IMR-90 (cell line): Measurements from ENCODE around the gene ADAMTS3. TPM values are rescaled to one million over a fixed set of nuclear protein-coding genes. Genes with fewer than 3 reads are reported as not detected.

Source experiments
- ATAC-seq: fragments of 200-7000 bp; cut with Tn5 transposase; 2 replicates; pipeline ENCODE4 v1.9.1; 2020; ENCODE audit warnings: low read depth, mild to moderate bottlenecking, moderate library complexity
- BruUV-seq: library from RNA; stranded (reverse); fragments of 400-500 nt; replicated peaks from 2 replicates; lab custom pipeline; 2021; lab: Mats Ljungman, UMichigan
- CTCF ChIA-PET: fragments of 300-600 bp; formaldehyde crosslinking; extraction: SDS; loops from one replicate; lab custom pipeline; 2021; ENCODE audit warnings: antibody characterized with exemption; lab: Yijun Ruan, JAX
- POLR2A ChIA-PET: fragments of 300-600 bp; sonication (Branson Sonifier 250); formaldehyde crosslinking; loops from one replicate; lab custom pipeline; 2022; ENCODE audit warnings: antibody characterized with exemption; ENCODE audit not compliant: unreplicated experiment; lab: Charles Lee
- DNase-seq: peaks from one replicate; pipeline ENCODE4 v3.0.0; 2013
- H2AFZ ChIP-seq: replicated peaks from 2 replicates; pipeline ENCODE3; 2013; ENCODE audit warnings: low read length, mild to moderate bottlenecking; ENCODE audit not compliant: poor library complexity
- H2AK5ac ChIP-seq: 2 replicates; pipeline ENCODE4 v1.6.1; 2013; ENCODE audit warnings: low read depth, low read length, inconsistent platforms
- H2AK9ac ChIP-seq: replicated peaks from 2 replicates; pipeline ENCODE3; 2013; ENCODE audit warnings: mild to moderate bottlenecking, low read depth, low read length, moderate library complexity; ENCODE audit not compliant: poor library complexity
- H2BK120ac ChIP-seq: 2 replicates; pipeline ENCODE4 v1.6.1; 2013; ENCODE audit warnings: low read depth, low read length, inconsistent platforms
- H2BK15ac ChIP-seq: 3 replicates; pipeline ENCODE4 v1.6.1; 2013; ENCODE audit warnings: low read depth, low read length, inconsistent platforms
- H2BK20ac ChIP-seq: 2 replicates; pipeline ENCODE4 v1.6.1; 2013; ENCODE audit warnings: low read depth, mild to moderate bottlenecking, inconsistent platforms, low read length, moderate library complexity
- H2BK5ac ChIP-seq: 2 replicates; pipeline ENCODE4 v1.6.1; 2013; ENCODE audit warnings: mild to moderate bottlenecking, low read depth, low read length, inconsistent platforms; ENCODE audit not compliant: poor library complexity, severe bottlenecking
- H3K14ac ChIP-seq: replicated peaks from 2 replicates; pipeline ENCODE4 v1.6.1; 2013; ENCODE audit warnings: low read depth, low read length, inconsistent platforms
- H3K18ac ChIP-seq: 2 replicates; pipeline ENCODE4 v1.6.1; 2013; ENCODE audit warnings: low read depth, low read length, control low read depth
- H3K23ac ChIP-seq: 2 replicates; pipeline ENCODE4 v1.6.1; 2013; ENCODE audit warnings: low read depth, low read length, inconsistent platforms
- H3K27ac ChIP-seq: 2 replicates; pipeline ENCODE4 v1.5.1; 2013; ENCODE audit warnings: mild to moderate bottlenecking, control low read depth, low read length; ENCODE audit not compliant: insufficient read depth
- H3K27me3 ChIP-seq: 2 replicates; pipeline ENCODE4 v1.6.1; 2013; ENCODE audit warnings: low read length; ENCODE audit not compliant: control insufficient read depth, insufficient read depth
- H3K36me3 ChIP-seq: 2 replicates; pipeline ENCODE4 v1.6.1; 2013; ENCODE audit warnings: low read length, mixed read lengths; ENCODE audit not compliant: control insufficient read depth, insufficient read depth
- H3K4ac ChIP-seq: 2 replicates; pipeline ENCODE4 v1.6.1; 2013; ENCODE audit warnings: low read depth, low read length, inconsistent platforms
- H3K4me1 ChIP-seq: 2 replicates; pipeline ENCODE4 v1.6.1; 2013; ENCODE audit warnings: low read length, mixed read lengths; ENCODE audit not compliant: control insufficient read depth, insufficient read depth
- H3K4me2 ChIP-seq: 2 replicates; pipeline ENCODE4 v1.6.1; 2013; ENCODE audit warnings: low read depth, mild to moderate bottlenecking, control low read depth, low read length, moderate library complexity
- H3K4me3 ChIP-seq: 2 replicates; pipeline ENCODE4 v1.5.1; 2013; ENCODE audit warnings: low read depth, mild to moderate bottlenecking, control low read depth, low read length, moderate library complexity; ENCODE audit not compliant: insufficient read depth
- H3K56ac ChIP-seq: 2 replicates; pipeline ENCODE4 v1.6.1; 2013; ENCODE audit warnings: low read length, inconsistent platforms; ENCODE audit not compliant: insufficient read depth; ENCODE audit errors: extremely low read depth
- H3K79me1 ChIP-seq, 2 experiments: 2 replicates each; pipeline ENCODE4 v1.6.1; 2013; ENCODE audit warnings: low read length in 2 of 2, inconsistent platforms in 1 of 2, low read depth in 1 of 2
- H3K9ac ChIP-seq: 2 replicates; pipeline ENCODE4 v1.6.1; 2013; ENCODE audit warnings: low read depth, low read length, control low read depth
- H3K9me1 ChIP-seq: 2 replicates; pipeline ENCODE4 v1.6.1; 2013; ENCODE audit warnings: low read length, inconsistent platforms; ENCODE audit not compliant: insufficient read depth
- H3K9me3 ChIP-seq: 2 replicates; pipeline ENCODE4 v1.6.1; 2013; ENCODE audit warnings: low read length; ENCODE audit not compliant: control insufficient read depth, insufficient read depth
- H4K20me1 ChIP-seq: 2 replicates; pipeline ENCODE4 v1.6.1; 2013; ENCODE audit warnings: low read length, inconsistent platforms; ENCODE audit not compliant: insufficient read depth
- H4K5ac ChIP-seq: 2 replicates; pipeline ENCODE4 v1.6.1; 2013; ENCODE audit warnings: mild to moderate bottlenecking, low read depth, low read length, control low read depth
- H4K8ac ChIP-seq, 2 experiments: 2 replicates each; pipeline ENCODE4 v1.6.1; 2013; ENCODE audit warnings: low read depth in 2 of 2, low read length in 2 of 2, control low read depth in 1 of 2, inconsistent platforms in 1 of 2
- H4K91ac ChIP-seq: 2 replicates; pipeline ENCODE4 v1.6.1; 2013; ENCODE audit warnings: low read depth, low read length, inconsistent platforms; ENCODE audit not compliant: insufficient read depth
- BHLHE40 ChIP-seq: fragments of 150-350 bp; IDR thresholded peaks from 2 replicates; pipeline ENCODE4 v1.6.1; 2016; ENCODE audit warnings: mild to moderate bottlenecking, low read depth, low read length
- CEBPB ChIP-seq: IDR thresholded peaks from 2 replicates; pipeline ENCODE4 v1.6.1; 2012; ENCODE audit warnings: low read depth, low read length, improper control_type of control experiment
- CHD1 ChIP-seq: IDR thresholded peaks from 2 replicates; pipeline ENCODE4 v1.6.1; 2012; ENCODE audit warnings: low read depth, low read length, improper control_type of control experiment
- CTCF ChIP-seq: conservative IDR thresholded peaks from 2 replicates; pipeline ENCODE4 v1.5.1; 2012; ENCODE audit warnings: mild to moderate bottlenecking, low read depth, low read length, improper control_type of control experiment
- ELK1 ChIP-seq: fragments of 150-350 bp; IDR thresholded peaks from 2 replicates; pipeline ENCODE4 v1.6.1; 2016; ENCODE audit warnings: low read depth, mild to moderate bottlenecking, low read length, moderate library complexity, borderline replicate concordance
- FOS ChIP-seq: fragments of 150-350 bp; IDR thresholded peaks from 2 replicates; pipeline ENCODE4 v1.6.1; 2016; ENCODE audit warnings: low read depth, low read length
- MAFK ChIP-seq: IDR thresholded peaks from 2 replicates; pipeline ENCODE4 v1.6.1; 2012; ENCODE audit warnings: low read depth, low read length, improper control_type of control experiment
- MAZ ChIP-seq: IDR thresholded peaks from 2 replicates; pipeline ENCODE4 v1.6.1; 2012; ENCODE audit warnings: low read depth, mild to moderate bottlenecking, low read length, improper control_type of control experiment, moderate library complexity, borderline replicate concordance
- NFE2L2 ChIP-seq: fragments of 150-350 bp; IDR thresholded peaks from 2 replicates; pipeline ENCODE4 v1.6.1; 2016; ENCODE audit warnings: low read depth, mild to moderate bottlenecking, low read length
- POLR2A ChIP-seq: IDR thresholded peaks from 2 replicates; pipeline ENCODE4 v1.6.1; 2012; ENCODE audit warnings: mild to moderate bottlenecking, low read depth, low read length
- RAD21 ChIP-seq: IDR thresholded peaks from 2 replicates; pipeline ENCODE4 v1.6.1; 2012; ENCODE audit warnings: low read length, improper control_type of control experiment
- RCOR1 ChIP-seq: IDR thresholded peaks from 2 replicates; pipeline ENCODE4 v1.6.1; 2012; ENCODE audit warnings: mild to moderate bottlenecking, low read length, improper control_type of control experiment; ENCODE audit not compliant: insufficient replicate concordance
- RFX5 ChIP-seq: IDR thresholded peaks from 2 replicates; pipeline ENCODE4 v1.8.0; 2012; ENCODE audit warnings: low read depth, mild to moderate bottlenecking, low read length, moderate library complexity
- WGBS, 2 experiments: methylation state at CpG; one replicate each; pipeline versions ENCODE4 v1.1.5 to v1.1.7; 2013; ENCODE audit warnings: missing lambda C conversion rate in 2 of 2; ENCODE audit not compliant: insufficient read length in 1 of 2; ENCODE audit errors: extremely low coverage in 2 of 2; 5-methylcytosine and 5-hydroxymethylcytosine counted together
- dilution Hi-C: fragments of 300-500 bp; cut with HindIII; formaldehyde crosslinking; loops from one replicate; pipeline ENCODE4 v1.14.3; 2018; ENCODE audit warnings: low sequenced_read_pairs; ENCODE audit not compliant: unreplicated experiment
- in situ Hi-C: fragments of 300-500 bp; cut with MboI; formaldehyde crosslinking; loops from 3 replicates; pipeline ENCODE4 v1.14.3; 2019; ENCODE audit warnings: low sequenced_read_pairs, inconsistent platforms, mixed read lengths
- intact Hi-C: fragments of 100-400 bp; cut with micrococcal nuclease; formaldehyde crosslinking; loops from 2 replicates; pipeline ENCODE4 v1.10.0; 2022
- polyA plus RNA-seq, 3 experiments: library from polyadenylated mRNA; depleted of rRNA; stranded (reverse); fragments of >200 nt; gene quantifications; 2 replicates each; pipeline ENCODE4 v1.2.3, GENCODE V29; 2012; ENCODE audit warnings: low replicate concordance in 1 of 3
- total RNA-seq: library from RNA; depleted of rRNA; stranded (reverse); fragments of >200 nt; gene quantifications from 2 replicates; pipeline ENCODE4 v1.2.3, GENCODE V29; 2012
- TF ChIP-seq, protein P1 (sequence below): fragments of 150-350 bp; IDR thresholded peaks from 2 replicates; pipeline ENCODE4 v1.6.1; 2017; ENCODE audit warnings: mild to moderate bottlenecking, antibody characterized with exemption, low read length, low read depth

The ADAMTS3 gene
- total and polyA plus RNA-seq, 2 of the 4 experiments (the other 2 are of a cell fraction), result 0.68 to 2.9 TPM

DNA sequence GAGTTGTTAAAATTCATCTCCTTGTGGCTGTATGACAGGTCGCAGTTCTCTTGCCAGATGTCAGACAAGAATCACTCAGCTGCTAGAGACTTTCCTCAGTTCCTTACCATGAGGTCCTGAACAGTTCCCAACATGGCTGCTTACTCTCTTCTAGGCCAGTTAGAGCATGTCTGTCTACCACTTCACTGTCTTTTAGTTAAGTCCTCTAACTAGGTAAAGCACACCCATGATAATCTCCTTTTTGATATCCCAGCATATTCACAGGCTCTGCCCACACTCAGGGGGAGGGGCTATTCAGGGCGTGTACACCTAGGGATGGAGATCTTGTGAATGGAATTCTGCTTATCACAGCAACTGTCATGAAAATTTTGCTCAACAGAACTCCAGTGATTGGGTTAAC, 190.1 kb downstream of the ADAMTS3 start:
- intact Hi-C loops, result loop anchor here (5.0 kb wide), 1 partner anchor 67 kb away; no protein-coding TSS in a partner anchor
- CTCF ChIA-PET, result interaction anchor here (0.7 kb wide), 1 partner anchor 396 kb away, joined by 3 read pairs; no protein-coding TSS in a partner anchor
- Histone ChIP-seq H3K27me3 (no peaks in the 10 kb centered on the region), H3K27ac (no peak overlapping the region), H3K4ac (peak overlapping the region; percentile 34), H3K9me1 (no peaks in the 10 kb centered on the region), H3K14ac (peak overlapping the region; percentile 44; the same call in 1 of the 2 replicates), H2BK120ac (peak overlapping the region; percentile 73), H2AFZ (no peak overlapping the region), H3K4me3 (no peak overlapping the region), H3K9me3 (no peaks in the 10 kb centered on the region), H3K9ac (no peak overlapping the region), H4K5ac (peak overlapping the region; percentile 49; the same call in 1 of the 2 replicates), H3K23ac (no peak overlapping the region), H2AK5ac (no peak overlapping the region), H2AK9ac (no peak overlapping the region), H4K91ac (peak overlapping the region; percentile 70), H4K20me1 (no peaks in the 10 kb centered on the region), H3K56ac (no peak overlapping the region), H3K18ac (peak overlapping the region; percentile 74; the same call in 1 of the 2 replicates), H2BK20ac (peak overlapping the region; percentile 65; the same call in 1 of the 2 replicates), H4K8ac (peak overlapping the region; percentile 27 to 61; a peak in 3 of 4 replicates), H2BK5ac (peak overlapping the region; percentile 73), H2BK15ac (no peak overlapping the region), H3K4me2 (no peak overlapping the region), H3K36me3 (no peaks in the 10 kb centered on the region), H3K79me1 (no peaks in the 10 kb centered on the region), H3K4me1 (peaks cover 12% of the 10 kb centered on the region)
- BruUV-seq, result no TSS peak
- TF ChIP-seq, protein P1, sequence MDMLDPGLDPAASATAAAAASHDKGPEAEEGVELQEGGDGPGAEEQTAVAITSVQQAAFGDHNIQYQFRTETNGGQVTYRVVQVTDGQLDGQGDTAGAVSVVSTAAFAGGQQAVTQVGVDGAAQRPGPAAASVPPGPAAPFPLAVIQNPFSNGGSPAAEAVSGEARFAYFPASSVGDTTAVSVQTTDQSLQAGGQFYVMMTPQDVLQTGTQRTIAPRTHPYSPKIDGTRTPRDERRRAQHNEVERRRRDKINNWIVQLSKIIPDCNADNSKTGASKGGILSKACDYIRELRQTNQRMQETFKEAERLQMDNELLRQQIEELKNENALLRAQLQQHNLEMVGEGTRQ, result no peak
- TF ChIP-seq NFE2L2, result no peak
- TF ChIP-seq ELK1, result no peak
- no peak for TF ChIP-seq FOS
- no peak for TF ChIP-seq CHD1
- TF ChIP-seq RCOR1, result no peak
- no peak for TF ChIP-seq POLR2A
- TF ChIP-seq CTCF, result no peak
- TF ChIP-seq BHLHE40, result no peak
- no peak for TF ChIP-seq RAD21
- no peak for TF ChIP-seq CEBPB
- no peak for TF ChIP-seq RFX5
- no peak for TF ChIP-seq MAZ
- no peak for TF ChIP-seq MAFK
- dilution Hi-C loops, result no loop called here
- in situ Hi-C loops, result no loop called here
- POLR2A ChIA-PET, result interaction anchor here (0.6 kb wide), 1 partner anchor 8 kb away, joined by 3 read pairs; no protein-coding TSS in a partner anchor
- WGBS, 2 experiments, result no CpG with 5 or more reads among the region's 2 CpGs
- ATAC-seq, result no peak
- DNase-seq, result no peak
